ENCODE results near the gene PDE6H.

PDE6H gene

GRCh38 chr12:14975457-14975856, 2.6 kb downstream of the PDE6H start:
- no peak for DNase-seq (ENCODE audit: low spot score)

- DNase-seq (ENCODE audit: low spot score): no peak
Observed at GRCh38 chr12:14976658-14977057, 3.8 kb downstream of the PDE6H start.

- DNase-seq (ENCODE audit: low spot score): no peak
Observed at GRCh38 chr12:14979468-14979867, 6.6 kb downstream of the PDE6H start.

GRCh38 chr12:14981049-14981448, 8.2 kb downstream of the PDE6H start:
- DNase-seq (ENCODE audit: low spot score): no peak

GRCh38 chr12:14982562-14982961, 9.7 kb downstream of the PDE6H start:
- DNase-seq (ENCODE audit: low spot score): no peak

- DNase-seq (ENCODE audit: low spot score): no peak
Observed at GRCh38 chr12:14982991-14983390, 10.1 kb downstream of the PDE6H start.

GRCh38 chr12:14984036-14984435, 11.2 kb downstream of the PDE6H start:
- peak; percentile 76 for DNase-seq (ENCODE audit: low spot score)

GRCh38 chr12:14984766-14985285, 12.0 kb downstream of the PDE6H start:
- no peak for DNase-seq (ENCODE audit: low spot score)

GRCh38 chr12:14986449-14986848, 13.6 kb downstream of the PDE6H start:
- DNase-seq (ENCODE audit: low spot score): no peak

GRCh38 chr12:14988035-14988434, 15.2 kb downstream of the PDE6H start:
- DNase-seq (ENCODE audit: low spot score): no peak

- no peak for DNase-seq (ENCODE audit: low spot score)
Observed at GRCh38 chr12:14989790-14990189, 16.9 kb downstream of the PDE6H start.

GRCh38 chr12:14991069-14991468, 18.2 kb downstream of the PDE6H start:
- no peak for DNase-seq (ENCODE audit: low spot score)

- no peak for DNase-seq (ENCODE audit: low spot score)
Observed at GRCh38 chr12:14992673-14993072, 19.8 kb downstream of the PDE6H start.

GRCh38 chr12:14993117-14993516, 20.3 kb downstream of the PDE6H start:
- DNase-seq (ENCODE audit: low spot score): no peak

- no peak for DNase-seq (ENCODE audit: low spot score)
Observed at GRCh38 chr12:14993537-14994266, 20.9 kb downstream of the PDE6H start.

- no peak for DNase-seq (ENCODE audit: low spot score)
Observed at GRCh38 chr12:14994610-14995009, 21.8 kb downstream of the PDE6H start.

- peak; percentile 53 for DNase-seq (ENCODE audit: low spot score)
Observed at GRCh38 chr12:14995583-14996425, 23.0 kb downstream of the PDE6H start.

GRCh38 chr12:14997998-14998397, 25.2 kb downstream of the PDE6H start:
- no peak for DNase-seq (ENCODE audit: low spot score)

- no peak for DNase-seq (ENCODE audit: low spot score)
Observed at GRCh38 chr12:14999021-14999694, 26.3 kb downstream of the PDE6H start.

GRCh38 chr12:14999695-15000365, 27.0 kb downstream of the PDE6H start:
- peak; percentile 38 for DNase-seq (ENCODE audit: low spot score)

GRCh38 chr12:15000575-15000974, 27.7 kb downstream of the PDE6H start:
- DNase-seq (ENCODE audit: low spot score): no peak
